HG02852 (cell line): Measurements from ENCODE around the gene MYO16.

ENCODE experiments used
- ATAC-seq: cut with Tn5 transposase; IDR thresholded peaks from one replicate; pipeline ENCODE4 v1.9.1; 2021; ENCODE audit warnings: mild to moderate bottlenecking, moderate library complexity; ENCODE audit not compliant: unreplicated experiment

MYO16 gene

GRCh38 chr13:108789476-108789875 lies 160.1 kb downstream of the MYO16 start:
- no peak for ATAC-seq

- ATAC-seq: no peak
These were observed 166.4 kb downstream of the MYO16 start for GRCh38 chr13:108795841-108796240.

GRCh38 chr13:108797354-108797753 lies 167.9 kb downstream of the MYO16 start:
- no peak for ATAC-seq

- ATAC-seq: no peak
These were observed 178.4 kb downstream of the MYO16 start for GRCh38 chr13:108807841-108808240.

- ATAC-seq: no peak
These were observed 182.8 kb downstream of the MYO16 start for GRCh38 chr13:108812165-108812564.

GRCh38 chr13:108812661-108813060 lies 183.2 kb downstream of the MYO16 start:
- ATAC-seq: no peak

GRCh38 chr13:108813587-108814170 lies 184.3 kb downstream of the MYO16 start:
- ATAC-seq: no peak

GRCh38 chr13:108816375-108816774 lies 187.0 kb downstream of the MYO16 start:
- no peak for ATAC-seq

- ATAC-seq: no peak
These were observed 198.2 kb downstream of the MYO16 start for GRCh38 chr13:108827646-108828045.

GRCh38 chr13:108828086-108828815 lies 198.8 kb downstream of the MYO16 start:
- ATAC-seq: no peak

GRCh38 chr13:108830916-108831315 lies 201.5 kb downstream of the MYO16 start:
- no peak for ATAC-seq

- no peak for ATAC-seq
These were observed 204.1 kb downstream of the MYO16 start for GRCh38 chr13:108833531-108833930.

- no peak for ATAC-seq
These were observed 204.8 kb downstream of the MYO16 start for GRCh38 chr13:108834193-108834592.

- ATAC-seq: no peak
These were observed 205.7 kb downstream of the MYO16 start for GRCh38 chr13:108835083-108835482.

GRCh38 chr13:108850691-108851090 lies 221.3 kb downstream of the MYO16 start:
- no peak for ATAC-seq

- no peak for ATAC-seq
These were observed 222.2 kb downstream of the MYO16 start for GRCh38 chr13:108851660-108852059.

GRCh38 chr13:108853031-108853430 lies 223.6 kb downstream of the MYO16 start:
- ATAC-seq: no peak

- ATAC-seq: peak; percentile 81
These were observed 226.5 kb downstream of the MYO16 start for GRCh38 chr13:108855737-108856387.

GRCh38 chr13:108858676-108859075 lies 229.3 kb downstream of the MYO16 start:
- ATAC-seq: no peak

GRCh38 chr13:108859197-108860012 lies 230.0 kb downstream of the MYO16 start:
- ATAC-seq: no peak

- no peak for ATAC-seq
These were observed 231.0 kb downstream of the MYO16 start for GRCh38 chr13:108860418-108860817.
